Tibial nerve (tissue), 4 donors: ENCODE data around the gene FGD3.

Experiments
- CTCF ChIP-seq, 5 experiments: fragments of 200-600 bp in 3 of 5; fragments of 450-650 bp in 2 of 5; sonication (generic) in 3 of 5; IDR thresholded peaks; one replicate each; pipeline ENCODE4 v1.5.1; 2016 to 2019; ENCODE audit warnings: antibody characterized with exemption in 5 of 5, mild to moderate bottlenecking in 3 of 5, moderate library complexity in 2 of 5
- EP300 ChIP-seq, 2 donors: sonication (generic); formaldehyde crosslinking; IDR thresholded peaks; one replicate each; pipeline ENCODE4 v1.6.1; 2017; ENCODE audit warnings: antibody characterized with exemption in 2 of 2, mild to moderate bottlenecking in 1 of 2

GRCh38 chr9:93039976-93040375 lies 92.7 kb downstream of the FGD3 start:
- TF ChIP-seq CTCF (IDR thresholded peaks at IDR 0.05) (no peak), EP300 (IDR thresholded peaks at IDR 0.05) (no peak)
